Muscle layer of colon (tissue), 2 donors: ENCODE results near the gene LEMD2.

Experiments
- H3K27ac ChIP-seq: one replicate; pipeline ENCODE4 v1.7.0; 2013; ENCODE audit warnings: low read depth, mild to moderate bottlenecking, low read length, moderate library complexity
- H3K27me3 ChIP-seq, 2 donors: one replicate each; pipeline ENCODE4 v1.7.0; 2013; ENCODE audit warnings: low read length in 2 of 2, mild to moderate bottlenecking in 2 of 2; ENCODE audit not compliant: insufficient read depth in 2 of 2, control insufficient read depth in 1 of 2
- H3K36me3 ChIP-seq: one replicate; pipeline ENCODE4 v1.7.0; 2013; ENCODE audit warnings: mild to moderate bottlenecking, low read length; ENCODE audit not compliant: insufficient read depth
- H3K4me1 ChIP-seq: one replicate; pipeline ENCODE4 v1.7.0; 2013; ENCODE audit warnings: mild to moderate bottlenecking, low read length; ENCODE audit not compliant: insufficient read depth
- H3K4me3 ChIP-seq, 2 donors: one replicate each; pipeline ENCODE4 v1.7.0; 2013; ENCODE audit warnings: low read length in 2 of 2, low read depth in 1 of 2, mild to moderate bottlenecking in 1 of 2, moderate library complexity in 1 of 2
- H3K9ac ChIP-seq: one replicate; pipeline ENCODE4 v1.7.0; 2013; ENCODE audit warnings: low read length
- H3K9me3 ChIP-seq: one replicate; pipeline ENCODE4 v1.7.0; 2013; ENCODE audit warnings: mild to moderate bottlenecking, low read length
- donor health status: abdominal sarcoma.
- donor health status: Adenocarcinoma of cecum.

The LEMD2 gene

GRCh38 chr6:33801611-33802010, 12.7 kb upstream of the LEMD2 start:
- H3K4me3 ChIP-seq = no peak overlapping the region
- peaks cover 0 to 19% of the 10 kb centered on the region in 2 donors for H3K27me3 ChIP-seq
- H3K9ac ChIP-seq = no peak overlapping the region

GRCh38 chr6:33800248-33800969, 11.5 kb upstream of the LEMD2 start:
- Histone ChIP-seq H3K9me3 (no peaks in the 10 kb centered on the region), H3K27me3 (peaks cover 0 to 25% of the 10 kb centered on the region in 2 donors), H3K36me3 (no peaks in the 10 kb centered on the region), H3K27ac (no peak overlapping the region), H3K4me1 (no peaks in the 10 kb centered on the region), H3K9ac (no peak overlapping the region), H3K4me3 (no peak overlapping the region)

More at GRCh38 chr6:33801611-33802010, 12.7 kb upstream of the LEMD2 start:
- H3K36me3 ChIP-seq = no peaks in the 10 kb centered on the region
- no peaks in the 10 kb centered on the region for H3K9me3 ChIP-seq
- H3K4me1 ChIP-seq = no peaks in the 10 kb centered on the region
- H3K27ac ChIP-seq = no peak overlapping the region

- peaks cover 0 to 23% of the 10 kb centered on the region in 2 donors for H3K27me3 ChIP-seq
- no peak overlapping the region for H3K27ac ChIP-seq
- H3K9me3 ChIP-seq = no peaks in the 10 kb centered on the region
- H3K4me3 ChIP-seq = no peak overlapping the region
- H3K4me1 ChIP-seq = no peaks in the 10 kb centered on the region
- H3K9ac ChIP-seq = no peak overlapping the region
- no peaks in the 10 kb centered on the region for H3K36me3 ChIP-seq
These were observed 10.7 kb upstream of the LEMD2 start for GRCh38 chr6:33799454-33800113.

GRCh38 chr6:33798343-33798848, 9.5 kb upstream of the LEMD2 start:
- H3K4me3 ChIP-seq = no peak overlapping the region
- H3K27me3 ChIP-seq = peaks cover 0 to 18% of the 10 kb centered on the region in 2 donors
- no peaks in the 10 kb centered on the region for H3K9me3 ChIP-seq
- no peaks in the 10 kb centered on the region for H3K36me3 ChIP-seq
- H3K9ac ChIP-seq = no peak overlapping the region
- no peaks in the 10 kb centered on the region for H3K4me1 ChIP-seq
- no peak overlapping the region for H3K27ac ChIP-seq

- no peaks in the 10 kb centered on the region for H3K9me3 ChIP-seq
- no peak overlapping the region for H3K4me3 ChIP-seq
- H3K27ac ChIP-seq = no peak overlapping the region
- H3K27me3 ChIP-seq = peaks cover 0 to 18% of the 10 kb centered on the region in 2 donors
- no peaks in the 10 kb centered on the region for H3K36me3 ChIP-seq
- no peaks in the 10 kb centered on the region for H3K4me1 ChIP-seq
- no peak overlapping the region for H3K9ac ChIP-seq
These were observed 8.9 kb upstream of the LEMD2 start for GRCh38 chr6:33797626-33798342.

- H3K27ac ChIP-seq = no peak overlapping the region
- peaks cover 0 to 18% of the 10 kb centered on the region in 2 donors for H3K27me3 ChIP-seq
- H3K4me3 ChIP-seq = no peak overlapping the region
- H3K9ac ChIP-seq = no peak overlapping the region
- H3K4me1 ChIP-seq = no peaks in the 10 kb centered on the region
- H3K36me3 ChIP-seq = no peaks in the 10 kb centered on the region
- no peaks in the 10 kb centered on the region for H3K9me3 ChIP-seq
These were observed 6.1 kb upstream of the LEMD2 start for GRCh38 chr6:33794910-33795623.

- Histone ChIP-seq H3K4me3 (no peak overlapping the region), H3K27ac (no peak overlapping the region), H3K9me3 (no peaks in the 10 kb centered on the region), H3K27me3 (peaks cover 0 to 18% of the 10 kb centered on the region in 2 donors), H3K9ac (no peak overlapping the region), H3K4me1 (peaks cover 5% of the 10 kb centered on the region), H3K36me3 (no peaks in the 10 kb centered on the region)
These were observed 4.1 kb upstream of the LEMD2 start for GRCh38 chr6:33792981-33793380.

GRCh38 chr6:33791620-33792019, 2.7 kb upstream of the LEMD2 start:
- peaks cover 19% of the 10 kb centered on the region for H3K4me1 ChIP-seq
- H3K27me3 ChIP-seq = peaks cover 0 to 8% of the 10 kb centered on the region in 2 donors
- no peak overlapping the region for H3K4me3 ChIP-seq
- no peaks in the 10 kb centered on the region for H3K9me3 ChIP-seq
- no peak overlapping the region for H3K9ac ChIP-seq
- no peak overlapping the region for H3K27ac ChIP-seq
- H3K36me3 ChIP-seq = no peaks in the 10 kb centered on the region

- peaks cover 26% of the 10 kb centered on the region for H3K4me1 ChIP-seq
- peaks cover 0 to under 1% of the 10 kb centered on the region in 2 donors for H3K27me3 ChIP-seq
- H3K4me3 ChIP-seq = no peak overlapping the region
- H3K9ac ChIP-seq = no peak overlapping the region
- no peak overlapping the region for H3K27ac ChIP-seq
- no peaks in the 10 kb centered on the region for H3K9me3 ChIP-seq
- H3K36me3 ChIP-seq = peaks cover 7% of the 10 kb centered on the region
These were observed 2.0 kb upstream of the LEMD2 start for GRCh38 chr6:33790910-33791309.

- H3K9me3 ChIP-seq = no peaks in the 10 kb centered on the region
- H3K4me1 ChIP-seq = peaks cover 31% of the 10 kb centered on the region
- H3K9ac ChIP-seq = no peak overlapping the region
- H3K27me3 ChIP-seq = no peaks in the 10 kb centered on the region
- H3K27ac ChIP-seq = no peak overlapping the region
- peaks cover 12% of the 10 kb centered on the region for H3K36me3 ChIP-seq
- H3K4me3 ChIP-seq = no peak overlapping the region
These were observed 1.4 kb upstream of the LEMD2 start for GRCh38 chr6:33790379-33790778.

GRCh38 chr6:33789550-33789895, 593 bp upstream of the LEMD2 start:
- Histone ChIP-seq H3K36me3 (peaks cover 15% of the 10 kb centered on the region), H3K27ac (no peak overlapping the region), H3K9me3 (no peaks in the 10 kb centered on the region), H3K4me1 (peaks cover 39% of the 10 kb centered on the region), H3K4me3 (peak overlapping the region; percentile 52 to 88), H3K27me3 (no peaks in the 10 kb centered on the region), H3K9ac (no peak overlapping the region)
